Mesenteric fat pad (tissue), 1 donor: ENCODE data around the gene XXYLT1. TPM values are rescaled to one million over a fixed set of nuclear protein-coding genes. Genes with fewer than 3 reads are reported as not detected.
"Not testable (repeated sequence)": the region's sequence is repeated elsewhere in the genome, so short reads cannot be mapped to it uniquely, and the experiment has no call there.

Source experiments
- DNase-seq: peaks from one replicate; pipeline ENCODE4 v3.0.0-alpha.2; 2020; ENCODE audit warnings: low spot score
- total RNA-seq: library from RNA; stranded (reverse); fragmentation: NEBNext Ultra II Directional; extraction: Animal tissue kit (Norgen Biotek cat#: 25700); gene quantifications from one replicate; pipeline ENCODE4 v1.2.1, GENCODE V29; 2021
- donor health status: DM: yes; HTN: yes; CAD: no.

XXYLT1 gene
- total RNA-seq, 1 donor from 2014 or later = 17.0 TPM

- DNase-seq = no peak
Observed at GRCh38 chr3:195187609-195188425, 83.1 kb downstream of the XXYLT1 start.

GRCh38 chr3:195186710-195187047 lies 84.3 kb downstream of the XXYLT1 start:
- not testable (repeated sequence) for DNase-seq

- no peak for DNase-seq
Observed at GRCh38 chr3:195186041-195186709, 84.8 kb downstream of the XXYLT1 start.

- DNase-seq = no peak
Observed at GRCh38 chr3:195185583-195185982, 85.4 kb downstream of the XXYLT1 start.

GRCh38 chr3:195184716-195185421 lies 86.1 kb downstream of the XXYLT1 start:
- DNase-seq = no peak

GRCh38 chr3:195183071-195183776 lies 87.7 kb downstream of the XXYLT1 start:
- no peak for DNase-seq

GRCh38 chr3:195182470-195182795 lies 88.5 kb downstream of the XXYLT1 start:
- no peak for DNase-seq

- no peak for DNase-seq
Observed at GRCh38 chr3:195181741-195182469, 89.1 kb downstream of the XXYLT1 start.

GRCh38 chr3:195181113-195181498 lies 89.9 kb downstream of the XXYLT1 start:
- DNase-seq = no peak

GRCh38 chr3:195180490-195181112 lies 90.4 kb downstream of the XXYLT1 start:
- no peak for DNase-seq

- DNase-seq = no peak
Observed at GRCh38 chr3:195179776-195180489, 91.0 kb downstream of the XXYLT1 start.

GRCh38 chr3:195178124-195178910 lies 92.6 kb downstream of the XXYLT1 start:
- no peak for DNase-seq

- DNase-seq = no peak
Observed at GRCh38 chr3:195177422-195178123, 93.4 kb downstream of the XXYLT1 start.

- no peak for DNase-seq
Observed at GRCh38 chr3:195176776-195177175, 94.2 kb downstream of the XXYLT1 start.

GRCh38 chr3:195175476-195176337 lies 95.3 kb downstream of the XXYLT1 start:
- no peak for DNase-seq

GRCh38 chr3:195175076-195175475 lies 95.9 kb downstream of the XXYLT1 start:
- DNase-seq = no peak

GRCh38 chr3:195173657-195174056 lies 97.3 kb downstream of the XXYLT1 start:
- no peak for DNase-seq
